Umbilical cord (tissue), 2 donors: ENCODE measurements around the gene ANKEF1. TPM values are rescaled to one million over a fixed set of nuclear protein-coding genes. Genes with fewer than 3 reads are reported as not detected.
"Not testable (repeated sequence)": the region's sequence is repeated elsewhere in the genome, so short reads cannot be mapped to it uniquely, and the experiment has no call there.

Experiments
- DNase-seq: peaks from one replicate; pipeline ENCODE4 v3.0.0-alpha.2; 2015; ENCODE audit warnings: low spot score
- total RNA-seq: library from RNA; depleted of rRNA; stranded (reverse); fragments of >200 nt; gene quantifications from one replicate; pipeline ENCODE4 v1.2.3, GENCODE V29; 2014; ENCODE audit warnings: low replicate concordance; ENCODE audit not compliant: insufficient read depth

Gene ANKEF1
- 7.7 TPM for total RNA-seq

DNA sequence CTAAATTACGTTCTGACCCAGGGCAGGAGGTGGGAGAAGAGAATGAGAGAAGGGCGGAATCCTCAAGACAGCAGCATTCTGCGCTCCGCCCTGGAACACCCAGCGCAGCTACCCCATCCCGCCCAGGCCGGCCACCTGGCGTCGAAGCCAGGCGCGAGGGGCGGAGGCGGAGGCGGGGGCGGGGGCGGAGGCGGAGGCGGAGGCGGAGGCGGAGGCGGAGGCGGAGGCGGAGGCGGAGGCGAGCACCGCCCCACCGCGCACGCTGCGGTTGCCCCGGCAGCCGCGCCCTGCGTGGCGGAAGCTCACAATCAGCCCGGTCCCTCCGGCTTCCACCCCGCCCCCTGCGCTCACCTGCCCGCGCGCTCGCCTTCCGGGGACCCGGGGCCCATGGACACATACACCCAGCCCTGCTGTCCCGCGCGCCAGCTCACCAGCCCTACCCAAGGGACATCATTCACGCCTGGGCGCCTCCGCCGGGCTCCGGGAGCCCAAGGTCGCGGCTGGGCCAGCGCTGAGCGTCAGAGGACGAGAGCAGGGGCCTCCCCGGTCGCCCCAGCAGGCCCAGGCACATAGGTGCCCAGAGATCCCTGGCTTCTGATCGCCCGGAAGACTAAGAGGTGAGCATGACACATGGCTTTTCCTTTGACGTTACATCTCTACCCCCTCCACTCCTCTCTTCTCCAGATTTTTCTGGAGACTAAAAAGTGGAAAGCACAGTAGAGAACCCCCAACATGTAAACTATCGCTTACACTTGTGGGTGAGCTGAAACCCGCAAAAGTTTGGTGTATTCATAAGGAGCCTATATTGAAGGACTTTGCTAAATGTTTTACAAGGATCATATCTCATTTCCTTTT lies at the start of gene ANKEF1:
Gene ANKEF1 (plus strand): TSS at position 271 of the 855 bp plus-strand sequence. CDS start 3,315 bp downstream, outside the sequence.
- DNase-seq: peak; percentile 73

DNA sequence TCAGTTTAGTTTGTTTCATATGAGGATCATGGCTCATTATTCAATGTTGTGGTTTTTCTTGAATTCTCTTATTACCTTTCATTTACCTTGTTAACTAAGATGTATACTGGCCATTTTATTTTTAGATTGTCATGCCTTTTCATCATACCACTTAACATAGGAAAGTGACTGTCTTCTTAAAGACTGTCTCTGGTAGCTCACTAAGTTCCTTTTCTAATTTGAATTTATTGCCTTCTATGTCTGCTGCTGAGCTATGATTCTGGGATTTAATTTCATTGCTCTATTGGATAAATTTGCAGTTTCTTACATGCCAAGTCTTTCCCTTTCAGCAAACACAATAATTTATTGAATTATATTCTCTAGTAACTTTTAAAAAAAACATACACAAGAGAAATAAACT lies 49.5 kb upstream of the ANKEF1 start:
- no peak for DNase-seq

DNA sequence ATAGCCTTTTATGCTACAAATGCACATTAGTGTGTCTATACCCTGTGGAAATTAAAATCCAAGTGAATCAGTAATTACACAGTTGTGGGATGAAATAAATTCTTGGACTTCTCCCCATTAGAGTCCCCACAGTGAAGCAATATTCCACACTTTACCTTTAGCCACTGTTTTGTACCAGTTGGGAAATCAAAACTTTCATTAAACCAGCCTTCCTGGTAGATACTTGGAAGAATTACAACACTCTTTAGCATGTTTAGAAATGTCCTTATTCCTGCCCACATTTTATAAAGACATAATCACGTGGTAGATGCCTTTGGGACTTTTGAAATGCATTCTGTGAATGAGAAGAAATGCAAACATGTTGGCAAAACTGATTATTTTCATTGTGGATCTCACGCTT lies 49.0 kb upstream of the ANKEF1 start:
- DNase-seq: no peak

DNA sequence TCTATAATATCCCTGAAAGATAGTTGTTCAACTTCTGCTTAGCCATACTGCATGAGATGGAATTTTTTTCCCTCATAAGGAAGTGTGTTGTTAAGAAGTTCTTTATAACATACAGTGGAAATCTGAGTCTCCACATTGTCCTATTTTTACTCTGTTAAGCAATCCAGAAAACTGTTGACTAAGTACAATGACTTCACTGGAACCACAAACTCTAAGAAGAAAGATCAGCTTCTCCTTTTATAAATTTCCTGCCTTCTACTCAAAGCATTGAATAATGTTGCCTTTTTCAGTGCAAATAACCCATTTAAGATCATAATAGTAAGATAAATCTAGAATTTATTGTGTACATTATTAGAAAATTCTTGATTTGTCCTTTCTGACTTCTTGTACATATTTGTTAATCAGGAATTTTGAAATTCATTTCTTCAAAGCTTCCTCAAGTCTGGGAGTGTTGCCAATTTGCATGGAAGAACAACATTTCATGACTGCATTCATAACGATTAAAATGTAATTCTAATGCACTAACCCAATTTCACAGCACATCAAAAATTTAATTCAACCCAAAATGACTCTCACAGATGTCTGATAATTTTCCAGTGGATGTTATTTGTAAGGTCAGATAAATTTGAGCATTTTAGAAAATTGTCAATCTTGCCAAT lies 45.6 kb upstream of the ANKEF1 start:
- DNase-seq: peak; percentile 65

DNA sequence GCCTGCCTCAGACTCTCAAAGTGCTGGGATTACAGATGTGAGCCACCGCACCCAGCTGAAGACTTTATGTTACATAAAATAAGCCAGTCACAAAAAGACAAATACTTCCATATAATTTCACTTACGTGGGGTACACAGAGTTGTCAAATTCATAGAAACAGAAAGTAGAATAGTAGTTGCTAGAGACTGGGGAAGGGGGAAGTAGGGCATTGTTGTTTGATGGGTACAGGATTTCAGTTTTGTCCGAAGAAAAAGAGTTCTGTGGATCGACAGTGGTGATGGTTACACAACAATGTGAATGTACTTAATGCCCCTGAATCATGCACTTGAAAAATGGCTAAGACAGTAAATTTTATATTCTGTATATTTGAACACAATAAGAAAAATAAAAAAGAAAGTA lies 41.6 kb upstream of the ANKEF1 start:
- DNase-seq: no peak

DNA sequence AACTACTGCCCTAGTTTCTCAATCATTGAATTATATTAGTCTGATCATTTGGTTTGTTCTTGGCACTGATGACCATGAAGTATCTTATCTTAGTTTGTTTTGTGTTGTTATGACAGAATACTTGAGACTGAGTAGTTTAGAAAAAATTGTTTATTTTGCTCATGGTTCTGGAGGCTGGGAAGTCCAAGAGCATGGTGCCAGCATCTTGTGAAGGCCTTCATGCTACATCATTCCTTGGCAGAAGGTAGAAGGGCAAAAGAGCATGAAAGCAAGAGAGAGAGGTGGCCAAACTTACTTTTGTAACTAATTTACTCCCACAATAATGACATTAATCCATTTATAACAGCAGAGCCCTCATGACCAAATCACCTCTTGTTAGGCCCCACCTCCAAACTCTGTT lies 40.1 kb upstream of the ANKEF1 start:
- no peak for DNase-seq

DNA sequence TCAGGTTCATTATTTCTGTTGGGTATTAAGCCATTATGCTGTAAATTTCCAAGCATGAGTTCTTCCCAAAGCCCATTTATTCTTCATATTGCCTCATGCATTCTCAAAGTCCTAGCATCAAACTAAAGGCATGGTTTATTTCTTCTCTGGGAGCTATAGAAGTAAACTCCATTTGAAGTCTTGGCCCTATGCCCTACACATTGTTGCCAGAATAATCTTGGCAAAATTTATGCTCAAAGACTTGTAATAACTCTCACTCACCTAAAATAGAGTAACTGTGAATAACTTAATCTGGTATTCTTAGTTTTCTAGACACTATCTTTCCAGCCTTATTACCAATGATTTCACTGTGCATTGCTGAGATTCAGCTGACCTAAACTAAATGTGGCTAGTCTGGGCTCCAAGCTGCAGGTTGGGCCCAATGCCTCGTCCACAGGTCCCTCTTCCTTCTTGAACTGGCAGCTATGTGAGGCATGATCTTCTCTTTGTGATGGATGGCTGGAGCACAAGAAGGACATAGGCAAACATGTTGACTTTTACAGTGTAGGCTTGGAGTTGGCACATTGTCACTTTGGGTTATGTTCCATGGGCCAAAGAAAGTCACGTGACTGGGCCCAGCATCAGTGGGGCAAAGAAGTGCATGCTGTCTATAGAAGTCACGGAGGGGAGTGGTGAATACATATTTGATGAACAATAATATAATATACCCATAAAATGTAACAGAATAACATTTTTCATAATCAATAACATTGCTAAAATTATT lies 39.1 kb upstream of the ANKEF1 start:
- DNase-seq: no peak

DNA sequence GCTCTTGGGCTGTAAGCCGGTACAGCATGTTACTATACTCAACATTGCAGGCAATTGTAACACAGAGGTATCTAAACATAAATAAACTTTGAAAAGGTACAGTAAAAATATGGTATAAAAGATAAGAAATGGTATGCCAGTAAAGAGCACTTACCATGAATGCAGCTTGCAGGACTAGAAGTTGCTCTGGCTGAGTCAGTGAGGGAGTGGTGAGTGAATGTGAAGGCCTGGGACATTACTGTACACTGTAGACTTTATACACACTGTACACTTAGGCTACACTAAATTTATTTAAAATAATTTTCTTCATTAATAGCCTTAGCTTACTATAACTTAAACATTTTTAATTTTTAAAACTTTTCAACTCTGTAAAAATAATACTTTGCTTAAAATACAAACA lies 37.8 kb upstream of the ANKEF1 start:
- no peak for DNase-seq

DNA sequence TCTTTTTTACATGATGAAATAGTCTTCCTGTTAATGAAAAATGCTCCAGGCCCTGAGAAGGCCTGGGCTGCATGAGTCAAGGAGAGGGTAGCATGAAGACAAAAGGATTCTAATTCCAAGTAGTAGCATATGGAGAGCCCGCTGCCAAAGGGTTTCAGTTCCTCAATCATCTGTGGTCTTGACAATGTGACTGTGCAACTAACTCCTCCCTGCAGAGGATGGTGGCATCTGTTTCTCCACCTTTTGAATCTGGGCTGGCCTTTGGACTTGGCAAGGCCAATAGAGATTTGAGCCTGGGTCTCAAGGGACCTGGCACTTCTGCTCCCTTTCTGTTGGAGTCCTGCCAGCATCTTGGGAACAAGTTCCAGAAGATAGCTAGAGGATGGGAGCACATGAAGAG lies 35.1 kb upstream of the ANKEF1 start:
- no peak for DNase-seq

DNA sequence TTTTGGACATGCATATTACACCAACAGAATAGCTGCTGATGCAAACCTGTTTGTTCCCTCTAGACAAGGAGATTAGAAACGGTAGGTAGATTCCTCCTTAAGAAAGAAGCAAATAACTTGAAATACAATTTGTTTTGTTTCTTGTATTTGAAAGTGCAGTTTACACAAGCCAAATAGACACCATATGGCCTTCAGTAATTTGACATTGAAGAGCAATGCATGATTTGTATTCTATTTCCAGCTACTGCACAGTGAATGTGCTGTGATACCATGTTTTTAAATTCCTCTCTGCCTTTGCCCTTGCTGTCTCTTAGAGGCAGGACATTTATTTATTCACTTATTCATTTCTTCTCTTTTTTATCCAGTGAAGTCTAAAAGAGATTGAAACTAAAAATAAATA lies 31.9 kb upstream of the ANKEF1 start:
- no peak for DNase-seq

DNA sequence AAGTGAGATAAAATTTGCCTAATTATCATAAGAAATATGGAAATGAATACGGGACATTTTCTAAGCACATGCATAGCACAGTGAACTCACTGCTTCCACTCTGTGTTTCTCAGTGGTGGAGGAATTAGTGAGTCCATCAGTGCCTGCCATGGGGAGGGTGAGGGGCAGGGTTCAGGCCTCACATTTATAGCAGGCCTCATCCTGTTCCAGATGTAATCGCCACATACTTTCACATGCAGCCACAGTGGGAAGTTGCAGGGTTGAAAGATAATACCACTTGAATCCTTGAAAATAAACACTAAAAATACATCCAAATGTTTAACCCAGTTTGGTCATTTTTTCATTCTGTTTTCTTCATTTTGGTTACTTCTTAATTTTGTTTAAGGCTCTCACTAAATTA lies 29.9 kb upstream of the ANKEF1 start:
- DNase-seq: peak; percentile 40

DNA sequence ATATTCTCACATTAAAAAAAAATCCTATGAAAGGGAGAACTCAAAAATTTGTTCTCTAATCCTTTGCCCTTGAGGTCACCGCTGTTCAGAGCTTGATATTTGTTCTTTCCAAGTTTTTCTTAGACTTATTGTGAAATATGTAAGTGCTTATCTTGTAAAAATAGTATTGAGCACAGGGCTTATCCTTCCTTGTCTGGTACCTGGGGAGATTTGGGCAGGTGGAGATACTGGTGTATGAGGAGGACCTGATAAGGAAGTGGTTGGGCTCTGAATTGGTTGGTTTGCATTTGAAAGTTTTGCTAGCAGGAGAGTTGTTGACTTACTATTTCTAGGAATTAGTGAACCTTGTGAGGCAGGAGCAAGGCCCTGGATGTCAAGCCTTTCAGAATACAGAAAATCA lies 28.9 kb upstream of the ANKEF1 start:
- no peak for DNase-seq

DNA sequence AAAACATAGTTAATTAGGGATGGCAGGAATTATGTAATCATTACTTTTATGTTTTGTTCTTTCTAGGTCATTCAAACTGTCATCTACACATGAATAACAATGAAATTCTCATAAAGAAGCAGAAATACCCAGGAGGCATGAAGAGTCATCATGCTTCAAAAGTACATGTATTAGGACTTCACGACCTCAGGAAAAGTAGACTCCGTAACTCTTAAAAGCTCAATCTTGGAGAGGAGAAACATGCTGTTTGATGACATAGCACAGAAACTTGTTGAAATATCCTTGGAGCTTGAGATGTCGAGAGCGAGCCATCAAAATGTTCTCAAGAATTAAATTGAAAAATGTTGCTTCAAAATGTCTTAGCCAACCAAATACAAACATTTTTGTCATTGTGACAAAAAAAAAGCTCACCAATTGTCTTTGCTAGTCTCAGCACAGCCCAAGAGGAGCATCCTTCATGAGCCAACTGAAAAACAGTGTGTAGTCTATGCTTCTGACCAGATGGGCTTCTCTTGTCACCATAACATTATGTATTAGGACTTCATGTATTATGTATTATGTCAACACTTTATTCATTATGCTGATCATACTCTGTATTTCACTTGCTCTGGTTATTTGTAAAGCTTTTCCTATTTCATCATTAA lies 28.2 kb upstream of the ANKEF1 start:
- peak; percentile 20 for DNase-seq

DNA sequence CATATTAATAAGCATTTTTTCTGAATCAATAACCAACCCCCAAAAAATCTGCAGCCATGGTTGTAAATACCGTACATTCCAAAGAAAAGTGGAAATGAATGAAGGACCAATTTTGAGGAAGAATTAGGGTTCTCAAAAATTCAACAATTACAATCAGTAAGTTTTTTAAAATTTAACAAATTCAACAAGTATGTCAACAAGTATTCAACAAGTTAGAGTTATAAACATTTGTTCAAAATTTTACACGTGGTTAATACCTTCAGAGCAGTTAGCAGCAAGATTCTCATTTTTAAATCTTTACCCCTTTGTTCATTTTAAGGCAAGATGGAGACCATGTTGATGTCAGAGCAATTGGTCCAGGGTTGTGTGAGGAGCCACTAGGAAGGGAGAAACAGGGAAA lies 27.6 kb upstream of the ANKEF1 start:
- DNase-seq: no peak

DNA sequence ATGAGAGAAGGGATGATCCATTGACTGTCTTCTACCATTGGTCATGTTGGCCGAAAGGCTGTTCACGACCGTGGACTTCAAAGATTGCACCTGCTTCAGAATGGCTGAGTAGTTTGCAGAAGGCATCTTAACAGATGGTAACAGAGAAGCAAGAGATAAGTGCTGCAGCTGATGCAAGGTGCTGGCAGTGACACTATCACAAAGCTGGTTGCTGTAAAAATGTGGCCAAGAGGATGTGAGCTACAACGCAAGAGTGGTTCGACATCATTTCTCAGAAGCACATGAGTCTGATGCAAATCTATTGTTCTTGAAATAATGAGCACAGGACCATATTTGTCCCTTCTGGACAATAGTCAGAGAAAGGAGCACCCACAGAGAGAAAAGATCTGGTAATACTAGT lies 27.0 kb upstream of the ANKEF1 start:
- DNase-seq: no peak

DNA sequence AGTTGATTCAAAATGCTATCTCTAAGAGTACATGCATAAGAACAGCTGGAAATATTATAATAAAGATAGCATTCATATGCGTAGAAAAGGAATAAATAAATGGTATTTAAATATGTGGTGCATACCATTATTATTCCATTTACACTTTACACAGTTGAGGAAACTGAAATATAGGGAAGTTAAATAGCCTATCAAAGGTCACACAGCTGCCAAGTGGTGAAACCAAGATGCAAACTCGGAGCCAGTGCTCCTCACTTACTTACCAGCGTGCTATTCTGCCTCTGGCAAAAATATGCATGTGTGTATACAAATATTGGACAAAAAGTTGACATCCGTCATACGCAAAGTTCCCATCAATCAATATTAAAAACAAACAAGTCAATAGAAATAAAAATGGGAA lies 22.3 kb upstream of the ANKEF1 start:
- no peak for DNase-seq

DNA sequence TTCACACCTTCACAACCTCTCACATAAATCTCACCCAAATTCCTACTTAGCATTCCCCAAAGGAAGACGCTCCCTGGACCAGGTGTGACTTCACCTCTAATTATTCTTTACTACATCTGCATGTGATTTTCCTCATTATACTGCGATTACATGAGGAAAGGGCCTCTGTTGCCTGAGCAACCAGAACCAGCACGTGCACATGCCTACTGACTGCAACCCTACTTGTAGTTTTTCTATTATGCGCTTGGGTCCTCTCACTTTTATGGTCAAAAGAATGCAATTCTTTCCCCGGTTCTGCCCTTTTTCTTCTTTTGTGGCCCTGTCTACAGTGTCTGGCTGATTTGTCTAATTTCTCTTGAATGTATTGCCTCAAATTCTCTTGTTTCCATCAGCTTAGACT lies 20.4 kb upstream of the ANKEF1 start:
- no peak for DNase-seq

DNA sequence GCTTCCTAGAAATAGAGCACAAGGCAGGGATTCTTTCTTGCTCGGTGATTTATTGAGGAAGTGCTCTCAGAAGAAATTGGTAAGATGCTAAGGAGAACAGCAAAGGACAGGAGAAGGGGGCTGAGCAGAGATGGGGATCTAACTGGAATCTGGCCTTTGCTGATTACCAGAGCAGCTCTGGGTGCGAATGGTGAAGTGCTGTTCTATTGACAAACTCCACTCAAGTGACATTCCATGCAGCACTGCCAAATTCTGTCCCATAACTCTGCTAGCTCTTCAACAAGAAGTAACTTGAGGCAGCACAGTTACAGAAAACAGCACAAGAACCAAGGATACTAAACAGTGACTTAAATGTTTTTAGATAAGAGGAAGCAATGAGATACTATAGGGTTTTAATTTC lies 13.8 kb upstream of the ANKEF1 start:
- DNase-seq: no peak

DNA sequence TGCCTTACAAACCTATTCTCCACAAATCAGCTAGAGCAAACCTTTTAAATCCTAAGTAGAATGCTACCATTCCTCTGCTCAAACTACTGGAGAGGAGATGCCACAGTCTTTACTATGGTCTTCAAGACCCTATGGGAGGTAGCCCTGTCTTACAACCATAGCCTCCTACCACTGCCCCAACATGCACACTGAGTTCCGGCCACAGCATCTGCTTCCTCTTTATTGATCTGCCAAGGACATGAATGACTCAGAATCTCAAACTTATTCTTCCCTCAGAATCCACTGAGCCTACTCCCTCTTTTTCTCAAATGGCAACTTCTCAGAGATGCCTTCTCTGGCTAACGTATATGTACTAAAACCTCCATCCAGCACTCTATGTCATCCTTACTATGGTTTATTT lies 12.2 kb upstream of the ANKEF1 start:
- no peak for DNase-seq

DNA sequence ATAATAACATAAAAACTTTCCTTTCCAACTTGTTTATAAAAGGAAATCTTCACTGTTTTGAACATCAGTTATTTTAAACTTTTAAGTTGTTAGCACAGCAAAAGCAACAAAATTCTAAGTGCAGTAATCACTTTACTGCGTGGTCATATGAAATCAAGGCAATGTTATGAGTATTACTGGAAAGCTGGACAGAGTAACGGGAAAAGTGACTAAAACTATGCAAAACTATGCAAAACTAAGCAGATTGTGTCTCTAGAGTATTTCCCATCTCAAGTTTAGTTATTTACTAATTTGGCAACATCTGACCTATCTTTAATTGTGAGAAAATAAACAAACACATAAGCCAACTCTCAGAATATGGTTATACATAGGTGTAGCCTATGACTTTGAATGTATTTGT lies 10.9 kb upstream of the ANKEF1 start:
- DNase-seq: no peak

DNA sequence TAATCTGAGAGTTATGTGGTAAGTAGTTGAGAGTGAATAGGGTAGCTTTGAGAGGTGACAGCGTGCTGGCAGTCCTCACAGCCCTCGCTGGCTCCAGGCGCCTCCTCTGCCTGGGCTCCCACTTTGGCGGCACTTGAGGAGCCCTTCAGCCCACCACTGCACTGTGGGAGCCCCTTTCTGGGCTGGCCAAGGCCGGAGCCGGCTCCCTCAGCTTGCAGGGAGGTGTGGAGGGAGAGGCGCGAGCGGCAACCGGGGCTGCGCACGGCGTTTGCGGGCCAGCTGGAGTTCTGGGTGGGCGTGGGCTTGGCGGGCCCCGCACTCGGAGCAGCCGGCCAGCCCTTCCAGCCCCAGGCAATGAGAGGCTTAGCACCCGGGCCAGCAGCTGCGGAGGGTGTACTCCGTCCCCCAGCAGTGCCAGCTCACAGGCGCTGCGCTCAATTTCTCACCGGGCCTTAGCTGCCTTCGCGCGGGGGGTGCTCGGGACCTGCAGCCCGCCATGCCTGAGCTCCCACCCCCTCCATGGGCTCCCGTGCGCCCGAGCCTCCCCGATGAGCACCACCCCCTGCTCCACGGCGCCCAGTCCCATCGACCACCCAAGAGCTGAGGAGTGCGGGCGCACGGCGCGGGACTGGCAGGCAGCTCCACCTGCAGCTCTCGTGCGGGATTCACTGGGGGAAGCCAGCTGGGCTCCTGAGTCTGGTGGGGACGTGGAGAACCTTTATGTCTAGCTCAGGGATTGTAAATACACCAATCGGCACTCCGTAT lies 3.2 kb upstream of the ANKEF1 start:
- DNase-seq: not testable (repeated sequence)
